Glutamatergic neuron (in vitro differentiated cells): ENCODE measurements around the gene CEP70. TPM values are rescaled to one million over a fixed set of nuclear protein-coding genes. Genes with fewer than 3 reads are reported as not detected.

ENCODE experiments used
- DNase-seq: peaks from one replicate; pipeline ENCODE4 v3.0.0; 2022
- H3K27ac Mint-ChIP-seq: one replicate; pipeline ENCODE4 v1.8.0; 2020; ENCODE audit warnings: mild to moderate bottlenecking, mixed read lengths, inconsistent platforms; ENCODE audit not compliant: unreplicated experiment
- H3K27me3 Mint-ChIP-seq: one replicate; pipeline ENCODE4 v1.8.0; 2020; ENCODE audit warnings: mild to moderate bottlenecking, moderate library complexity, mixed read lengths, inconsistent platforms; ENCODE audit not compliant: unreplicated experiment
- H3K36me3 Mint-ChIP-seq: one replicate; pipeline ENCODE4 v1.8.0; 2020; ENCODE audit warnings: mild to moderate bottlenecking, mixed read lengths, inconsistent platforms; ENCODE audit not compliant: unreplicated experiment
- H3K4me1 Mint-ChIP-seq: one replicate; pipeline ENCODE4 v1.8.0; 2020; ENCODE audit warnings: mild to moderate bottlenecking, low read depth, mixed read lengths, inconsistent platforms; ENCODE audit not compliant: unreplicated experiment
- H3K4me3 Mint-ChIP-seq: one replicate; pipeline ENCODE4 v1.8.0; 2020; ENCODE audit warnings: mild to moderate bottlenecking, mixed read lengths, inconsistent platforms; ENCODE audit not compliant: unreplicated experiment
- H3K9me3 Mint-ChIP-seq: one replicate; pipeline ENCODE4 v1.8.0; 2020; ENCODE audit warnings: mild to moderate bottlenecking, moderate library complexity, mixed read lengths, inconsistent platforms; ENCODE audit not compliant: unreplicated experiment
- CTCF ChIP-seq: fragments of 200-600 bp; sonication (generic); IDR thresholded peaks from one replicate; pipeline ENCODE4 v1.5.0; 2021; ENCODE audit not compliant: partially characterized antibody, unreplicated experiment
- total RNA-seq: library from RNA; stranded (reverse); fragmentation: NEBNext Ultra II Directional; extraction: Animal tissue kit (Norgen Biotek cat#: 25700); gene quantifications from one replicate; pipeline ENCODE4 v1.2.1, GENCODE V29; 2021; ENCODE audit not compliant: unreplicated experiment

Gene CEP70
- total RNA-seq, 1 donor from 2014 or later: 15.7 TPM

DNA sequence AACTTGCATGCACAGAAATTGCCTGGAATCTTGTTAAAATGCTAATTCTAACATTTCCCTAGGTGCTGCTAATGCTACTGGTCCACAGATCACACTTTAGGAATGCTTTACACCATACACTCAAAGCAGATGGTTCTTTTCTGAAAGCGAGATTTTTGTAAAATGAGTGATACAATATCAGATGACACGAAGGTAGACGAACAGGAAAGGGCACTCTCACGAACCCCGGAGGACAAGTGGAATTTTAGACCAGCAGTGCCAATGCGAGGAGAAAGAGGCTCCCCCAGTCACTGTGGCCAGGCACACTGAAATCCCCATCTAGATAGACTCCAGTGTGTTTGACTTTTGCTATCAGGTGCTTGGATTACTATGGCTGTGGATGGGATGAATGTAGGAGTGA, 35.5 kb upstream of the CEP70 start:
- H3K4me3 Mint-ChIP-seq: no peak overlapping the region
- no peaks in the 10 kb centered on the region for H3K27me3 Mint-ChIP-seq
- H3K36me3 Mint-ChIP-seq: no peaks in the 10 kb centered on the region
- H3K27ac Mint-ChIP-seq: no peak overlapping the region
- peaks cover 3% of the 10 kb centered on the region for H3K4me1 Mint-ChIP-seq
- DNase-seq: no peak
- no peaks in the 10 kb centered on the region for H3K9me3 Mint-ChIP-seq
- no peak for TF ChIP-seq CTCF

- Mint-ChIP-seq H3K27me3 (no peaks in the 10 kb centered on the region), H3K4me3 (no peak overlapping the region), H3K4me1 (peaks cover 3% of the 10 kb centered on the region), H3K9me3 (peaks cover 2% of the 10 kb centered on the region), H3K27ac (no peak overlapping the region), H3K36me3 (no peaks in the 10 kb centered on the region)
- no peak for TF ChIP-seq CTCF
- no peak for DNase-seq
Measured at GRCh38 chr3:138625707-138626365, 31.8 kb upstream of the CEP70 start.

GRCh38 chr3:138624518-138624917, 30.5 kb upstream of the CEP70 start:
- H3K9me3 Mint-ChIP-seq: peaks cover 2% of the 10 kb centered on the region
- no peak for DNase-seq
- no peaks in the 10 kb centered on the region for H3K36me3 Mint-ChIP-seq
- no peaks in the 10 kb centered on the region for H3K27me3 Mint-ChIP-seq
- no peak for TF ChIP-seq CTCF
- no peak overlapping the region for H3K27ac Mint-ChIP-seq
- H3K4me1 Mint-ChIP-seq: peaks cover 3% of the 10 kb centered on the region
- H3K4me3 Mint-ChIP-seq: no peak overlapping the region

DNA sequence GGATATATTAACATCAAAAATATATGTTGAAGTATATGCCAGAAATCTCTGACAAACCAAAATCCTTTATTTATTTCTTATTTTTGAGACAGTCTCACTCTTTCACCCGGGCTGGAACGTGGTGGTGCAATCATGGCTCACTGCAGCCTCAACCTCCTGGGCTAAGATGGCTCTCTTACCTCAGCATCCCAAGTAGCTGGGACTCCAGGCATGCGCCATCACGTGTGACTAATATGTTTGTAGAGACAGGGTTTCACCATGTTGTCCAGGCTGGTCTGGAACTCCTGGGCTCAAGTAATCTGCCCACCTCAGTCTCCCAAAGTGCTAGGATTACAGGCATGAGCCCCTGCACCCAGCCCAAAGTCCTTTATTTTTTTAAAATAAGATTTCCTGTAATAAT, 26.4 kb upstream of the CEP70 start:
- H3K9me3 Mint-ChIP-seq: peaks cover 2% of the 10 kb centered on the region
- DNase-seq: no peak
- H3K27ac Mint-ChIP-seq: no peak overlapping the region
- TF ChIP-seq CTCF: no peak
- no peaks in the 10 kb centered on the region for H3K36me3 Mint-ChIP-seq
- no peaks in the 10 kb centered on the region for H3K4me1 Mint-ChIP-seq
- H3K4me3 Mint-ChIP-seq: no peak overlapping the region
- H3K27me3 Mint-ChIP-seq: no peaks in the 10 kb centered on the region

DNA sequence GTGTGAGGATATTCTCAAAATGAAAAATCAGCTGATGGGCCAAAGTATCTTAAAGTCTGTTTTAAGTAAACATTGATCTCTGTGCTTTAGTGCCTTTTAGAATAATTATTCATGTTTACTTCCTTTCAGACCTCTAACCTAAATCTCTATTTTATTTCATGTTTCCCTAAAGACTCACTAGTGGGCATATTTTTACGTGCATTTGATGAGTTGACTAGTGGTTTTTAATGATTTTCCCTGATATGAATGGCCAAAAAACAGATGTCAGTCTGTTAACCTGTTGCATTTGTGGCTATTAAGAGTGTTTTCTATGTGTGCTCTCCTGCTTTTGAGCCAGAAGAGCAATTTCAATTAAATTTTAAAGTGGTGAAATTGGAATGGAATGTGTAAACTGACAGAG, 21.4 kb upstream of the CEP70 start:
- Mint-ChIP-seq H3K27ac (no peak overlapping the region), H3K4me3 (no peak overlapping the region), H3K9me3 (no peaks in the 10 kb centered on the region), H3K4me1 (peaks cover 7% of the 10 kb centered on the region), H3K36me3 (no peaks in the 10 kb centered on the region), H3K27me3 (no peaks in the 10 kb centered on the region)
- no peak for DNase-seq
- no peak for TF ChIP-seq CTCF
